Liver (tissue), 9 donors: Measurements from ENCODE around the gene PCSK4. TPM values are rescaled to one million over a fixed set of nuclear protein-coding genes. Genes with fewer than 3 reads are reported as not detected.

Source experiments
- DNase-seq: peaks from one replicate; pipeline ENCODE4 v3.0.0-alpha.2; 2017; ENCODE audit warnings: low spot score
- H3K27ac ChIP-seq, 2 donors: one replicate each; pipeline ENCODE4 v1.7.0; 2013; ENCODE audit warnings: inconsistent platforms in 2 of 2, low read length in 2 of 2, control low read depth in 1 of 2, low read depth in 1 of 2, mild to moderate bottlenecking in 1 of 2
- H3K27me3 ChIP-seq, 4 donors: one replicate each; pipeline versions ENCODE4 v1.6.1 to v1.7.0; 2013; ENCODE audit warnings: low read length in 3 of 4, inconsistent platforms in 1 of 4, mild to moderate bottlenecking in 1 of 4, moderate library complexity in 1 of 4; ENCODE audit not compliant: control insufficient read depth in 4 of 4, insufficient read depth in 4 of 4
- H3K36me3 ChIP-seq, 4 donors: one replicate each; pipeline versions ENCODE4 v1.6.1 to v1.7.0; 2013; ENCODE audit warnings: low read length in 3 of 4, mild to moderate bottlenecking in 3 of 4, low read depth in 1 of 4, moderate library complexity in 1 of 4; ENCODE audit not compliant: control insufficient read depth in 4 of 4, insufficient read depth in 3 of 4
- H3K4me1 ChIP-seq, 4 donors: one replicate each; pipeline versions ENCODE4 v1.6.1 to v1.7.0; 2013; ENCODE audit warnings: low read length in 3 of 4, mild to moderate bottlenecking in 3 of 4, moderate library complexity in 1 of 4; ENCODE audit not compliant: control insufficient read depth in 4 of 4, insufficient read depth in 4 of 4
- H3K4me3 ChIP-seq, 3 donors: one replicate each; pipeline versions ENCODE4 v1.6.1 to v1.7.0; 2013; ENCODE audit warnings: low read length in 3 of 3, control low read depth in 1 of 3, low read depth in 1 of 3, mild to moderate bottlenecking in 1 of 3
- H3K9ac ChIP-seq, 2 donors: one replicate each; pipeline ENCODE4 v1.7.0; 2013; ENCODE audit warnings: low read length in 2 of 2, mild to moderate bottlenecking in 2 of 2, moderate library complexity in 2 of 2, control low read depth in 1 of 2, low read depth in 1 of 2
- H3K9me3 ChIP-seq, 4 donors: one replicate each; pipeline versions ENCODE4 v1.6.1 to v1.7.0; 2013; ENCODE audit warnings: low read length in 3 of 4; ENCODE audit not compliant: control insufficient read depth in 4 of 4
- ATF3 ChIP-seq: IDR thresholded peaks from 2 replicates; pipeline ENCODE4 v1.6.1; 2016; ENCODE audit warnings: antibody characterized with exemption
- EGR1 ChIP-seq, 2 donors: IDR thresholded peaks; 2 replicates each; pipeline ENCODE4 v1.6.1; 2016 to 2018; ENCODE audit warnings: antibody characterized with exemption in 2 of 2, low read depth in 2 of 2
- GABPA ChIP-seq, 2 donors: IDR thresholded peaks in 1 of 2; conservative IDR thresholded peaks in 1 of 2; 2 replicates each; pipeline ENCODE4 v1.6.1; 2016; ENCODE audit warnings: antibody characterized with exemption in 2 of 2, mild to moderate bottlenecking in 1 of 2, moderate library complexity in 1 of 2
- HNF4A ChIP-seq, 2 donors: conservative IDR thresholded peaks; 2 replicates each; pipeline ENCODE4 v1.6.1; 2016; ENCODE audit warnings: antibody characterized with exemption in 2 of 2, mild to moderate bottlenecking in 2 of 2
- HNF4G ChIP-seq: IDR thresholded peaks from 2 replicates; pipeline ENCODE4 v1.6.1; 2016; ENCODE audit warnings: antibody characterized with exemption
- JUND ChIP-seq, 2 donors: IDR thresholded peaks; 2 replicates each; pipeline ENCODE4 v1.6.1; 2016; ENCODE audit warnings: antibody characterized with exemption in 2 of 2
- MAX ChIP-seq: IDR thresholded peaks from 2 replicates; pipeline ENCODE4 v1.6.1; 2016; ENCODE audit warnings: antibody characterized with exemption
- NR2F2 ChIP-seq: IDR thresholded peaks from 2 replicates; pipeline ENCODE4 v1.6.1; 2016; ENCODE audit warnings: antibody characterized with exemption
- RAD21 ChIP-seq, 2 donors: IDR thresholded peaks; 2 replicates each; pipeline ENCODE4 v1.6.1; 2016; ENCODE audit warnings: antibody characterized with exemption in 2 of 2, mild to moderate bottlenecking in 2 of 2
- RXRA ChIP-seq, 2 donors: IDR thresholded peaks; 2 replicates each; pipeline ENCODE4 v1.6.1; 2017 to 2018; ENCODE audit warnings: antibody characterized with exemption in 2 of 2, mild to moderate bottlenecking in 1 of 2
- TAF1 ChIP-seq: conservative IDR thresholded peaks from 2 replicates; pipeline ENCODE4 v1.6.1; 2016; ENCODE audit warnings: antibody characterized with exemption, mild to moderate bottlenecking
- YY1 ChIP-seq: IDR thresholded peaks from 2 replicates; pipeline ENCODE4 v1.6.1; 2016; ENCODE audit warnings: antibody characterized with exemption, mild to moderate bottlenecking
- WGBS: extraction: QIAGEN DNeasy Blood & Tissue Kit; methylation state at CpG from one replicate; pipeline ENCODE4 v1.1.7; 2013; 5-methylcytosine and 5-hydroxymethylcytosine counted together
- polyA plus RNA-seq, 2 donors: library from polyadenylated mRNA; stranded (reverse) in 1 of 2; unstranded in 1 of 2; fragments of 200-250 nt in 1 of 2; fragments of >200 nt in 1 of 2; fragmentation: Nextera tagmentation in 1 of 2; extraction: Ambion mirVana in 1 of 2; gene quantifications; one replicate each; pipeline versions ENCODE4 v1.2.1 to v1.2.3, GENCODE V29; 2013 to 2015
- total RNA-seq, 2 donors: library from RNA; depleted of rRNA; stranded (reverse); fragments of >200 nt; gene quantifications; one replicate each; pipeline ENCODE4 v1.2.3, GENCODE V29; 2014
- TF ChIP-seq, protein P1 (sequence below): fragments of 150-350 bp; IDR thresholded peaks from 2 replicates; pipeline ENCODE4 v1.5.1; 2017; ENCODE audit warnings: improper control_type of control experiment, low read depth, low read length; ENCODE audit not compliant: missing input control
- TF ChIP-seq, protein P2 (sequence below): IDR thresholded peaks from 2 replicates; pipeline ENCODE4 v1.6.1; 2016; ENCODE audit warnings: antibody characterized with exemption, mild to moderate bottlenecking
- TF ChIP-seq, protein P3 (sequence below): IDR thresholded peaks from 2 replicates; pipeline ENCODE4 v1.6.1; 2016; ENCODE audit warnings: antibody characterized with exemption
- donor health status: healthy.
- donor health status: healthy.
- donor health status: healthy.
- donor health status: healthy.
- donor health status: healthy.

PCSK4 gene
- total and polyA plus RNA-seq, 4 donors = 0.60 to 2.6 (median 1.9) TPM

DNA sequence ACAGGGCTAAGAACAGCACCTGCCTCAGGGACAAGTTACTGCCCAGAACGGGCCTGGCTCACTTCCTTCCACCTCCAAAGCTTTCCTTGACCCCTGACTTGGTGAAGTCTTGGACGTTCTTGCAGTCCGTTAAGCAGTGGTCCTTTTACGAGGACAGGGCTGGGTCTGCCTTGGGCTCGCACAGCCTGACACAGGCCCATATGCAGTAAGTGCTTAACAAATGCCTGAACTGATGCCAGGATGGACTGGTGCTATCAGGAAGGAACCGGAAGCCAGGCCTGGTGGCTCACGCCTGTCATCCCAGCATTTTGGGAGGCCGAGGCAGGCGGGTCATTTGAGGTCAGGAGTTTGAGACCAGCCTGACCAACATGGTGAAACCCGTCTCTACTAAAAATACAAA lies 31.9 kb upstream of the PCSK4 start:
- no peak for DNase-seq
- no peaks in the 10 kb centered on the region for H3K36me3 ChIP-seq
- WGBS = 70% methylated on average over 10 of the region's 10 CpGs
- H3K4me3 ChIP-seq = no peak overlapping the region
- no peak overlapping the region for H3K27ac ChIP-seq
- TF ChIP-seq, protein P1, sequence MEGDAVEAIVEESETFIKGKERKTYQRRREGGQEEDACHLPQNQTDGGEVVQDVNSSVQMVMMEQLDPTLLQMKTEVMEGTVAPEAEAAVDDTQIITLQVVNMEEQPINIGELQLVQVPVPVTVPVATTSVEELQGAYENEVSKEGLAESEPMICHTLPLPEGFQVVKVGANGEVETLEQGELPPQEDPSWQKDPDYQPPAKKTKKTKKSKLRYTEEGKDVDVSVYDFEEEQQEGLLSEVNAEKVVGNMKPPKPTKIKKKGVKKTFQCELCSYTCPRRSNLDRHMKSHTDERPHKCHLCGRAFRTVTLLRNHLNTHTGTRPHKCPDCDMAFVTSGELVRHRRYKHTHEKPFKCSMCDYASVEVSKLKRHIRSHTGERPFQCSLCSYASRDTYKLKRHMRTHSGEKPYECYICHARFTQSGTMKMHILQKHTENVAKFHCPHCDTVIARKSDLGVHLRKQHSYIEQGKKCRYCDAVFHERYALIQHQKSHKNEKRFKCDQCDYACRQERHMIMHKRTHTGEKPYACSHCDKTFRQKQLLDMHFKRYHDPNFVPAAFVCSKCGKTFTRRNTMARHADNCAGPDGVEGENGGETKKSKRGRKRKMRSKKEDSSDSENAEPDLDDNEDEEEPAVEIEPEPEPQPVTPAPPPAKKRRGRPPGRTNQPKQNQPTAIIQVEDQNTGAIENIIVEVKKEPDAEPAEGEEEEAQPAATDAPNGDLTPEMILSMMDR = no peak
- H3K9ac ChIP-seq = no peak overlapping the region
- H3K27me3 ChIP-seq = peaks cover 0 to 18% (median 5%) of the 10 kb centered on the region in 4 donors
- no peaks in the 10 kb centered on the region for H3K9me3 ChIP-seq
- peaks cover 0 to 5% (median 2%) of the 10 kb centered on the region in 4 donors for H3K4me1 ChIP-seq

- no peak for DNase-seq
- peaks cover 0 to 18% (median 5%) of the 10 kb centered on the region in 4 donors for H3K27me3 ChIP-seq
- H3K27ac ChIP-seq = no peak overlapping the region
- H3K9ac ChIP-seq = no peak overlapping the region
- TF ChIP-seq HNF4G (no peak), ATF3 (no peak), NR2F2 (no peak), TAF1 (no peak), EGR1 (IDR thresholded peaks at IDR 0.05; ENCODE audit: low read depth in 2 of 2) (no peak), RAD21 (IDR thresholded peaks at IDR 0.05) (no peak), RXRA (IDR thresholded peaks at IDR 0.05) (no peak), HNF4A (conservative IDR thresholded peaks at IDR 0.05) (no peak), MAX (no peak), JUND (IDR thresholded peaks at IDR 0.05) (no peak), YY1 (no peak), GABPA (IDR thresholded peaks at IDR 0.05 in 1 of 2, conservative IDR thresholded peaks at IDR 0.05 in 1 of 2) (no peak)
- TF ChIP-seq, protein P2, sequence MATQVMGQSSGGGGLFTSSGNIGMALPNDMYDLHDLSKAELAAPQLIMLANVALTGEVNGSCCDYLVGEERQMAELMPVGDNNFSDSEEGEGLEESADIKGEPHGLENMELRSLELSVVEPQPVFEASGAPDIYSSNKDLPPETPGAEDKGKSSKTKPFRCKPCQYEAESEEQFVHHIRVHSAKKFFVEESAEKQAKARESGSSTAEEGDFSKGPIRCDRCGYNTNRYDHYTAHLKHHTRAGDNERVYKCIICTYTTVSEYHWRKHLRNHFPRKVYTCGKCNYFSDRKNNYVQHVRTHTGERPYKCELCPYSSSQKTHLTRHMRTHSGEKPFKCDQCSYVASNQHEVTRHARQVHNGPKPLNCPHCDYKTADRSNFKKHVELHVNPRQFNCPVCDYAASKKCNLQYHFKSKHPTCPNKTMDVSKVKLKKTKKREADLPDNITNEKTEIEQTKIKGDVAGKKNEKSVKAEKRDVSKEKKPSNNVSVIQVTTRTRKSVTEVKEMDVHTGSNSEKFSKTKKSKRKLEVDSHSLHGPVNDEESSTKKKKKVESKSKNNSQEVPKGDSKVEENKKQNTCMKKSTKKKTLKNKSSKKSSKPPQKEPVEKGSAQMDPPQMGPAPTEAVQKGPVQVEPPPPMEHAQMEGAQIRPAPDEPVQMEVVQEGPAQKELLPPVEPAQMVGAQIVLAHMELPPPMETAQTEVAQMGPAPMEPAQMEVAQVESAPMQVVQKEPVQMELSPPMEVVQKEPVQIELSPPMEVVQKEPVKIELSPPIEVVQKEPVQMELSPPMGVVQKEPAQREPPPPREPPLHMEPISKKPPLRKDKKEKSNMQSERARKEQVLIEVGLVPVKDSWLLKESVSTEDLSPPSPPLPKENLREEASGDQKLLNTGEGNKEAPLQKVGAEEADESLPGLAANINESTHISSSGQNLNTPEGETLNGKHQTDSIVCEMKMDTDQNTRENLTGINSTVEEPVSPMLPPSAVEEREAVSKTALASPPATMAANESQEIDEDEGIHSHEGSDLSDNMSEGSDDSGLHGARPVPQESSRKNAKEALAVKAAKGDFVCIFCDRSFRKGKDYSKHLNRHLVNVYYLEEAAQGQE = no peak
- TF ChIP-seq, protein P3, sequence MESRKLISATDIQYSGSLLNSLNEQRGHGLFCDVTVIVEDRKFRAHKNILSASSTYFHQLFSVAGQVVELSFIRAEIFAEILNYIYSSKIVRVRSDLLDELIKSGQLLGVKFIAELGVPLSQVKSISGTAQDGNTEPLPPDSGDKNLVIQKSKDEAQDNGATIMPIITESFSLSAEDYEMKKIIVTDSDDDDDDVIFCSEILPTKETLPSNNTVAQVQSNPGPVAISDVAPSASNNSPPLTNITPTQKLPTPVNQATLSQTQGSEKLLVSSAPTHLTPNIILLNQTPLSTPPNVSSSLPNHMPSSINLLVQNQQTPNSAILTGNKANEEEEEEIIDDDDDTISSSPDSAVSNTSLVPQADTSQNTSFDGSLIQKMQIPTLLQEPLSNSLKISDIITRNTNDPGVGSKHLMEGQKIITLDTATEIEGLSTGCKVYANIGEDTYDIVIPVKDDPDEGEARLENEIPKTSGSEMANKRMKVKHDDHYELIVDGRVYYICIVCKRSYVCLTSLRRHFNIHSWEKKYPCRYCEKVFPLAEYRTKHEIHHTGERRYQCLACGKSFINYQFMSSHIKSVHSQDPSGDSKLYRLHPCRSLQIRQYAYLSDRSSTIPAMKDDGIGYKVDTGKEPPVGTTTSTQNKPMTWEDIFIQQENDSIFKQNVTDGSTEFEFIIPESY = no peak
- TF ChIP-seq, protein P1 = no peak
- no peaks in the 10 kb centered on the region for H3K9me3 ChIP-seq
- H3K4me3 ChIP-seq = no peak overlapping the region
- WGBS = 68% methylated on average over 14 of the region's 14 CpGs
- H3K4me1 ChIP-seq = peaks cover 0 to 5% (median 2%) of the 10 kb centered on the region in 4 donors
- H3K36me3 ChIP-seq = no peaks in the 10 kb centered on the region
Measured at GRCh38 chr19:1521636-1522035, 31.5 kb upstream of the PCSK4 start.
